GM21423 (cell line): ENCODE results near the gene FITM1.
"Not testable (repeated sequence)": the region's sequence is repeated elsewhere in the genome, so short reads cannot be mapped to it uniquely, and the experiment has no call there.

Experiments used
- ATAC-seq: cut with Tn5 transposase; IDR thresholded peaks from one replicate; pipeline ENCODE4 v1.9.1; 2021; ENCODE audit warnings: mild to moderate bottlenecking, moderate library complexity; ENCODE audit not compliant: unreplicated experiment

FITM1 gene

GRCh38 chr14:24096545-24097181, 33.8 kb upstream of the FITM1 start:
- ATAC-seq: no peak

- ATAC-seq: no peak
Observed at GRCh38 chr14:24098229-24098926, 32.1 kb upstream of the FITM1 start.

GRCh38 chr14:24098927-24099813, 31.3 kb upstream of the FITM1 start:
- no peak for ATAC-seq

GRCh38 chr14:24100197-24100981, 30.1 kb upstream of the FITM1 start:
- no peak for ATAC-seq

GRCh38 chr14:24100982-24101494, 29.4 kb upstream of the FITM1 start:
- ATAC-seq: no peak

GRCh38 chr14:24102357-24103048, 28.0 kb upstream of the FITM1 start:
- ATAC-seq: no peak

GRCh38 chr14:24103451-24103850, 27.0 kb upstream of the FITM1 start:
- ATAC-seq: no peak

GRCh38 chr14:24105609-24106239, 24.7 kb upstream of the FITM1 start:
- ATAC-seq: not testable (repeated sequence)

GRCh38 chr14:24106672-24107271, 23.7 kb upstream of the FITM1 start:
- no peak for ATAC-seq

- no peak for ATAC-seq
Observed at GRCh38 chr14:24108336-24108874, 22.1 kb upstream of the FITM1 start.

- ATAC-seq: no peak
Observed at GRCh38 chr14:24110060-24110459, 20.4 kb upstream of the FITM1 start.

- ATAC-seq: no peak
Observed at GRCh38 chr14:24110523-24110922, 19.9 kb upstream of the FITM1 start.

- ATAC-seq: no peak
Observed at GRCh38 chr14:24113379-24113800, 17.1 kb upstream of the FITM1 start.

- peak; percentile 28 for ATAC-seq
Observed at GRCh38 chr14:24113801-24114531, 16.5 kb upstream of the FITM1 start.

GRCh38 chr14:24114532-24115421, 15.7 kb upstream of the FITM1 start, which contains the start of the genes DCAF11 and NRL:
Gene DCAF11 (plus strand): TSS chr14:24114777. CDS start chr14:24115595, 818 bp downstream.
Gene NRL (minus strand): TSS chr14:24114949. CDS start chr14:24082848, 32,101 bp downstream.
- peak; percentile 82 for ATAC-seq

- no peak for ATAC-seq
Observed at GRCh38 chr14:24115422-24116127, 14.9 kb upstream of the FITM1 start.
